K562 (cell line): ENCODE results near the gene MTERF4. TPM values are rescaled to one million over a fixed set of nuclear protein-coding genes. Genes with fewer than 3 reads are reported as not detected.

ENCODE experiments used
- HSF4 ChIP-seq: fragments of 250-450 bp; sonication (Bioruptor Pico); IDR thresholded peaks from 2 replicates; pipeline ENCODE4 v2.1.2; 2022; ENCODE audit warnings: mild to moderate bottlenecking, moderate library complexity, borderline replicate concordance
- KLF16 ChIP-seq: IDR thresholded peaks from 2 replicates; pipeline ENCODE4 v1.6.1; 2016; ENCODE audit warnings: antibody characterized with exemption
- polyA plus RNA-seq, 8 experiments: library from polyadenylated mRNA; depleted of rRNA in 4 of 8; stranded (reverse) in 5 of 8; unstranded in 3 of 8; fragments of >200 nt; fragmentation: Nextera tagmentation in 2 of 8; fragmentation: Illumina TruSeq in 1 of 8; extraction: Ambion mirVana in 2 of 8; extraction: Trizol in 1 of 8; gene quantifications; 2 replicates each; pipeline versions ENCODE4 v1.2.1 to v1.2.3, GENCODE V29; 2011 to 2014; ENCODE audit warnings: inconsistent platforms in 1 of 8, missing spikeins in 1 of 8
- total RNA-seq, 7 experiments: library from RNA; depleted of rRNA in 6 of 7; stranded (reverse); fragments of >200 nt in 6 of 7; fragmentation: Illumina TruSeq in 2 of 7; extraction: Trizol in 2 of 7; gene quantifications; 2 replicates each; pipeline versions ENCODE4 v1.2.1 to v1.2.3, GENCODE V29; 2011 to 2021; ENCODE audit warnings: low replicate concordance in 1 of 7
- TF ChIP-seq, protein P1 (sequence below), 2 experiments: fragments of 450-650 bp; formaldehyde crosslinking in 1 of 2; IDR thresholded peaks; 2 replicates each; pipeline versions ENCODE4 v1.4.0 to v1.6.1; 2014 to 2020; ENCODE audit warnings: mild to moderate bottlenecking in 2 of 2, borderline replicate concordance in 1 of 2, low read depth in 1 of 2

Gene MTERF4
- total and polyA plus RNA-seq, 9 of the 15 experiments (the other 6 are each of a cell fraction or from before 2014, with no cell fraction given): 15.3 to 29.6 (median 21.2) TPM

- TF ChIP-seq, protein P1, sequence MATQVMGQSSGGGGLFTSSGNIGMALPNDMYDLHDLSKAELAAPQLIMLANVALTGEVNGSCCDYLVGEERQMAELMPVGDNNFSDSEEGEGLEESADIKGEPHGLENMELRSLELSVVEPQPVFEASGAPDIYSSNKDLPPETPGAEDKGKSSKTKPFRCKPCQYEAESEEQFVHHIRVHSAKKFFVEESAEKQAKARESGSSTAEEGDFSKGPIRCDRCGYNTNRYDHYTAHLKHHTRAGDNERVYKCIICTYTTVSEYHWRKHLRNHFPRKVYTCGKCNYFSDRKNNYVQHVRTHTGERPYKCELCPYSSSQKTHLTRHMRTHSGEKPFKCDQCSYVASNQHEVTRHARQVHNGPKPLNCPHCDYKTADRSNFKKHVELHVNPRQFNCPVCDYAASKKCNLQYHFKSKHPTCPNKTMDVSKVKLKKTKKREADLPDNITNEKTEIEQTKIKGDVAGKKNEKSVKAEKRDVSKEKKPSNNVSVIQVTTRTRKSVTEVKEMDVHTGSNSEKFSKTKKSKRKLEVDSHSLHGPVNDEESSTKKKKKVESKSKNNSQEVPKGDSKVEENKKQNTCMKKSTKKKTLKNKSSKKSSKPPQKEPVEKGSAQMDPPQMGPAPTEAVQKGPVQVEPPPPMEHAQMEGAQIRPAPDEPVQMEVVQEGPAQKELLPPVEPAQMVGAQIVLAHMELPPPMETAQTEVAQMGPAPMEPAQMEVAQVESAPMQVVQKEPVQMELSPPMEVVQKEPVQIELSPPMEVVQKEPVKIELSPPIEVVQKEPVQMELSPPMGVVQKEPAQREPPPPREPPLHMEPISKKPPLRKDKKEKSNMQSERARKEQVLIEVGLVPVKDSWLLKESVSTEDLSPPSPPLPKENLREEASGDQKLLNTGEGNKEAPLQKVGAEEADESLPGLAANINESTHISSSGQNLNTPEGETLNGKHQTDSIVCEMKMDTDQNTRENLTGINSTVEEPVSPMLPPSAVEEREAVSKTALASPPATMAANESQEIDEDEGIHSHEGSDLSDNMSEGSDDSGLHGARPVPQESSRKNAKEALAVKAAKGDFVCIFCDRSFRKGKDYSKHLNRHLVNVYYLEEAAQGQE (IDR thresholded peaks at IDR 0.05; ENCODE audit: borderline replicate concordance): no peak
- TF ChIP-seq, protein P1 (CRISPR knock-in tag; IDR thresholded peaks at IDR 0.05; ENCODE audit: low read depth): no peak
- TF ChIP-seq KLF16: no peak
- no peak for TF ChIP-seq HSF4 (CRISPR knock-in tag)
Observed at GRCh38 chr2:241061275-241061674, 40.8 kb downstream of the MTERF4 start (continued).
